ENCODE results near the gene CDH8.

GRCh38 chr16:62067182-62067581 is 30.9 kb upstream of the CDH8 start:
- TF ChIP-seq CTCF (IDR thresholded peaks at IDR 0.05; ENCODE audit: insufficient read depth, low read length, poor library complexity, severe bottlenecking) (no peak), EZH2phosphoT487 (conservative IDR thresholded peaks at IDR 0.05; ENCODE audit: low read length) (no peak)
